HG03095 (cell line): ENCODE data around the gene RBPJL.

Experiments used
- ATAC-seq: cut with Tn5 transposase; IDR thresholded peaks from one replicate; pipeline ENCODE4 v1.9.1; 2021; ENCODE audit warnings: moderate library complexity; ENCODE audit not compliant: unreplicated experiment

Gene RBPJL

GRCh38 chr20:45316150-45317080 is 9.8 kb downstream of the RBPJL start:
- ATAC-seq: no peak

GRCh38 chr20:45317826-45318225 is 11.2 kb downstream of the RBPJL start:
- ATAC-seq: no peak

GRCh38 chr20:45318386-45318939 is 11.8 kb downstream of the RBPJL start:
- ATAC-seq: no peak

GRCh38 chr20:45318948-45319347 is 12.3 kb downstream of the RBPJL start:
- no peak for ATAC-seq

- ATAC-seq: no peak
These were observed 14.4 kb downstream of the RBPJL start for GRCh38 chr20:45320948-45321595.

GRCh38 chr20:45322952-45323383 is 16.3 kb downstream of the RBPJL start:
- no peak for ATAC-seq

- no peak for ATAC-seq
These were observed 17.1 kb downstream of the RBPJL start for GRCh38 chr20:45323731-45324130.

- no peak for ATAC-seq
These were observed 18.7 kb downstream of the RBPJL start for GRCh38 chr20:45325371-45325770.

- no peak for ATAC-seq
These were observed 21.8 kb downstream of the RBPJL start for GRCh38 chr20:45328451-45328850.

GRCh38 chr20:45329497-45330319 is 23.1 kb downstream of the RBPJL start:
- ATAC-seq: no peak

GRCh38 chr20:45330476-45330875 is 23.8 kb downstream of the RBPJL start:
- ATAC-seq: no peak

GRCh38 chr20:45336530-45337366 is 30.1 kb downstream of the RBPJL start:
- no peak for ATAC-seq

- ATAC-seq: no peak
These were observed 30.9 kb downstream of the RBPJL start for GRCh38 chr20:45337367-45338120.

GRCh38 chr20:45338121-45339030 is 31.7 kb downstream of the RBPJL start:
- no peak for ATAC-seq

GRCh38 chr20:45339084-45339483 is 32.4 kb downstream of the RBPJL start:
- ATAC-seq: no peak

GRCh38 chr20:45339799-45340198 is 33.2 kb downstream of the RBPJL start:
- no peak for ATAC-seq

- no peak for ATAC-seq
These were observed 33.7 kb downstream of the RBPJL start for GRCh38 chr20:45340236-45340847.

- ATAC-seq: no peak
These were observed 34.3 kb downstream of the RBPJL start for GRCh38 chr20:45340951-45341350.
